NCI-H524 treated with DMSO at 0.1 percent for 48 hours (cell line): ENCODE data around the gene DENND6B.
A peak's percentile ranks its signal among the peaks of the same experiment; 100 is the strongest.
"Not testable (repeated sequence)": the region's sequence is repeated elsewhere in the genome, so short reads cannot be mapped to it uniquely, and the experiment has no call there.

Experiments
- DNase-seq: peaks from one replicate; lab custom pipeline; 2025; lab: John Stamatoyannopoulos, UW

Gene DENND6B

GRCh38 chr22:50338860-50339462 lies 12.1 kb upstream of the DENND6B start:
- DNase-seq, result no peak

- no peak for DNase-seq
Measured at GRCh38 chr22:50338042-50338573, 11.3 kb upstream of the DENND6B start.

GRCh38 chr22:50337262-50338041 lies 10.6 kb upstream of the DENND6B start:
- no peak for DNase-seq

- not testable (repeated sequence) for DNase-seq
Measured at GRCh38 chr22:50334433-50334832, 7.6 kb upstream of the DENND6B start.

GRCh38 chr22:50329236-50329635 lies 2.4 kb upstream of the DENND6B start:
- no peak for DNase-seq

- no peak for DNase-seq
Measured at GRCh38 chr22:50327711-50328019, 853 bp upstream of the DENND6B start.

GRCh38 chr22:50326225-50326955 lies 422 bp downstream of the DENND6B start:
- no peak for DNase-seq

- DNase-seq, result no peak
Measured at GRCh38 chr22:50325444-50326224, 1.2 kb downstream of the DENND6B start.

GRCh38 chr22:50323900-50324299 lies 2.9 kb downstream of the DENND6B start:
- DNase-seq, result no peak

GRCh38 chr22:50322382-50323104 lies 4.3 kb downstream of the DENND6B start:
- DNase-seq, result not testable (repeated sequence)

GRCh38 chr22:50320671-50321325 lies 6.0 kb downstream of the DENND6B start:
- DNase-seq, result no peak

- no peak for DNase-seq
Measured at GRCh38 chr22:50320116-50320515, 6.7 kb downstream of the DENND6B start.

GRCh38 chr22:50319503-50319951 lies 7.3 kb downstream of the DENND6B start:
- DNase-seq, result no peak

- peak; percentile 23 for DNase-seq
Measured at GRCh38 chr22:50318698-50319411, 8.0 kb downstream of the DENND6B start.

- no peak for DNase-seq
Measured at GRCh38 chr22:50318356-50318697, 8.5 kb downstream of the DENND6B start.

- no peak for DNase-seq
Measured at GRCh38 chr22:50317674-50318073, 9.1 kb downstream of the DENND6B start.

- no peak for DNase-seq
Measured at GRCh38 chr22:50317178-50317577, 9.6 kb downstream of the DENND6B start.

- no peak for DNase-seq
Measured at GRCh38 chr22:50316114-50317065, 10.4 kb downstream of the DENND6B start.
